ENCODE results near the gene RPS18.

DNA sequence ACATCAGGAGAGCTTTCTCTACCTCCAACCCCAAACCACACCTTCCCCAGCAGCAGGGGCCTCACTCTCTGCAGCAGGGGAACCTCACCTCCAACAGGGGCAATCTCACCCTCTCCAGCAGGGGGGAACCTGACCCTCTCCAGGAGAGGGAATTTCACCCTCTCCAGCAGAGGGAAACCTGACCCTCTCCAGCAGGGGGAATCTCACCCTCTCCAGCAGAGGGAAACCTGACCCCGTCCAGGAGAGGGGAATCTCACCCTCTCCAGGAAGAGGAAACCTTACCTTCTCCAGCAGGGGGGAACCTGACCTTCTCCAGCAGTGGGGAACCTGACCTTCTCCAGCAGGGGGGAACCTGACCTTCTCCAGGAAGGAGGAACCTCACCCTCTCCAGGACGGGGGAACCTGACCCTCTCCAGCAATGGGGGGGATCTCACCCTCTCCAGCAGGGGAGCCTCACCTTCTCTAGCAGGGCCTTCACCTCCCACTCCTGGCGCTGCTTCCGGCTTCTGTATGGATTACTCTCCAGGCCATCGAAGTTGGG is 8.2 kb downstream of the RPS18 start:
- TF ChIP-seq GATA3 (IDR thresholded peaks at IDR 0.05; ENCODE audit: low read depth, low read length) (no peak), GATA2 (IDR thresholded peaks at IDR 0.05; ENCODE audit: low read depth, low read length) (no peak)

Data from SH-SY5Y (cell line).